Lower lobe of right lung (tissue), 2 donors: Measurements from ENCODE around the gene ISCU. TPM values are rescaled to one million over a fixed set of nuclear protein-coding genes. Genes with fewer than 3 reads are reported as not detected.

ENCODE experiments used
- ATAC-seq, 2 donors: fragments of 200-7000 bp; cut with Tn5 transposase; one replicate each; pipeline ENCODE4 v1.9.1; 2020 to 2022; ENCODE audit warnings: mild to moderate bottlenecking in 2 of 2, moderate library complexity in 2 of 2
- DNase-seq: peaks from one replicate; pipeline ENCODE4 v3.0.0-alpha.2; 2020
- H3K27ac ChIP-seq: fragments of 200-600 bp; one replicate; pipeline ENCODE4 v1.8.0; 2022
- H3K27me3 ChIP-seq: fragments of 200-600 bp; one replicate; pipeline ENCODE4 v1.8.0; 2022; ENCODE audit warnings: low read depth
- H3K36me3 ChIP-seq: fragments of 200-600 bp; one replicate; pipeline ENCODE4 v1.8.0; 2022; ENCODE audit warnings: mild to moderate bottlenecking
- H3K4me1 ChIP-seq: fragments of 200-600 bp; one replicate; pipeline ENCODE4 v1.8.0; 2022
- H3K4me3 ChIP-seq: fragments of 200-600 bp; one replicate; pipeline ENCODE4 v1.8.0; 2022; ENCODE audit warnings: mild to moderate bottlenecking
- H3K9me3 ChIP-seq: fragments of 200-600 bp; one replicate; pipeline ENCODE4 v1.8.0; 2022
- intact Hi-C: fragments of 100-400 bp; cut with DNase I; formaldehyde crosslinking; loops from one replicate; pipeline ENCODE4 v1.11.0; 2022
- total RNA-seq: library from RNA; stranded (reverse); fragmentation: NEBNext Ultra II Directional; extraction: Animal tissue kit (Norgen Biotek cat#: 25700); gene quantifications from one replicate; pipeline ENCODE4 v1.2.1, GENCODE V29; 2021
- TF ChIP-seq, protein P1 (sequence below): fragments of 200-600 bp; IDR thresholded peaks from one replicate; pipeline ENCODE4 v1.8.0; 2022; ENCODE audit warnings: antibody characterized with exemption, mild to moderate bottlenecking
- donor health status: DM: no; HTN: yes; CAD: no; lungs with severe emphysema.

ISCU gene
- total RNA-seq, 1 donor from 2014 or later, result 133 TPM

- ATAC-seq (peak; percentile 38 to 67), DNase-seq (peak; percentile 58)
Observed at GRCh38 chr12:108609537-108610335, 47.3 kb downstream of the ISCU start.

GRCh38 chr12:108610336-108610815, 48.0 kb downstream of the ISCU start:
- H3K27me3 ChIP-seq, result no peaks in the 10 kb centered on the region
- peaks cover 29% of the 10 kb centered on the region for H3K4me1 ChIP-seq
- ATAC-seq, result no peak
- intact Hi-C loops, result no loop called here
- H3K4me3 ChIP-seq, result no peak overlapping the region
- no peaks in the 10 kb centered on the region for H3K9me3 ChIP-seq
- no peaks in the 10 kb centered on the region for H3K36me3 ChIP-seq
- no peak overlapping the region for H3K27ac ChIP-seq
- no peak for DNase-seq
- TF ChIP-seq, protein P1, sequence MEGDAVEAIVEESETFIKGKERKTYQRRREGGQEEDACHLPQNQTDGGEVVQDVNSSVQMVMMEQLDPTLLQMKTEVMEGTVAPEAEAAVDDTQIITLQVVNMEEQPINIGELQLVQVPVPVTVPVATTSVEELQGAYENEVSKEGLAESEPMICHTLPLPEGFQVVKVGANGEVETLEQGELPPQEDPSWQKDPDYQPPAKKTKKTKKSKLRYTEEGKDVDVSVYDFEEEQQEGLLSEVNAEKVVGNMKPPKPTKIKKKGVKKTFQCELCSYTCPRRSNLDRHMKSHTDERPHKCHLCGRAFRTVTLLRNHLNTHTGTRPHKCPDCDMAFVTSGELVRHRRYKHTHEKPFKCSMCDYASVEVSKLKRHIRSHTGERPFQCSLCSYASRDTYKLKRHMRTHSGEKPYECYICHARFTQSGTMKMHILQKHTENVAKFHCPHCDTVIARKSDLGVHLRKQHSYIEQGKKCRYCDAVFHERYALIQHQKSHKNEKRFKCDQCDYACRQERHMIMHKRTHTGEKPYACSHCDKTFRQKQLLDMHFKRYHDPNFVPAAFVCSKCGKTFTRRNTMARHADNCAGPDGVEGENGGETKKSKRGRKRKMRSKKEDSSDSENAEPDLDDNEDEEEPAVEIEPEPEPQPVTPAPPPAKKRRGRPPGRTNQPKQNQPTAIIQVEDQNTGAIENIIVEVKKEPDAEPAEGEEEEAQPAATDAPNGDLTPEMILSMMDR, result no peak

More at GRCh38 chr12:108609537-108610335, 47.3 kb downstream of the ISCU start:
- H3K27ac ChIP-seq, result no peak overlapping the region
- no peak overlapping the region for H3K4me3 ChIP-seq
- no peaks in the 10 kb centered on the region for H3K9me3 ChIP-seq
- TF ChIP-seq, protein P1, result no peak
- H3K27me3 ChIP-seq, result no peaks in the 10 kb centered on the region
- H3K36me3 ChIP-seq, result no peaks in the 10 kb centered on the region
- H3K4me1 ChIP-seq, result peaks cover 29% of the 10 kb centered on the region
- intact Hi-C loops, result no loop called here

DNA sequence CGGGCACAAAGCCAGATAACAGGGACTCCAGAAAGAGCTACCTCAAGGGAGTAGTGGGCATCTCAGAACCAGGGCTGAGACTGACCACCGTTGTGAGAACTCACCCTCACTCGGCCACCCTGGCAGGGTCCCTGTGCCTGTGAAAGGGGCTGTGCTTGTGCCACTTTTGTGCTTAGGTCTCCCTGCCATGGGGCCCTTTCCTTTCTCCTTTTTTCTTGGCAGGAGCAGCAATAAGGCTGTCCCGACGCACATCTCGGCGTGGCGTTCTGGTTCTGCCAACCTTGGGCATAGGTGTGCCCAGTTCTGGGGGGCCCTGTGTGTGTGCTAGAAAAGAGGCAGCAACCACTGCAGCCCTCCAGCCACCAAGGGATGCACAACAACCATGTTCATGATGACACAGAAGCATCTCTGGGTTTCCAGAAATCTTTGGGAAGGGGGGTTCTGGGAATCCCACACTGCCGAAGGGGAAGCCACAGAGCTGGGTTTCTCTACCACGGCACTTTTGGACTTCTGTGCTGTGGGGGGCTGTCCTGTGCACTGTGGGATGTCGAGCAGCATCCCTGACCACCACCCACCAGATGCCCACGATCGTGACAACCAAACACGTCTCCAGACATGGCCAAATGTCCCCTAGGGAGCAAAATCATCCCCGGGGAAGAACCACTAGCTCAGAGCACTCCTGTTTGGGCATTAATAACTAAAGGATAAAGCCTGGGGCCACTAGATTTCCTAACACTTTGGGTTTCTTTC, 48.6 kb downstream of the ISCU start:
- TF ChIP-seq, protein P1, result no peak
- DNase-seq (no peak), ATAC-seq (no peak)
- no peaks in the 10 kb centered on the region for H3K9me3 ChIP-seq
- no peak overlapping the region for H3K4me3 ChIP-seq
- intact Hi-C loops, result no loop called here
- H3K27me3 ChIP-seq, result no peaks in the 10 kb centered on the region
- H3K36me3 ChIP-seq, result no peaks in the 10 kb centered on the region
- H3K4me1 ChIP-seq, result peaks cover 29% of the 10 kb centered on the region
- H3K27ac ChIP-seq, result no peak overlapping the region

- Histone ChIP-seq H3K27me3 (no peaks in the 10 kb centered on the region), H3K27ac (no peak overlapping the region), H3K4me3 (no peak overlapping the region), H3K4me1 (peaks cover 34% of the 10 kb centered on the region), H3K9me3 (no peaks in the 10 kb centered on the region), H3K36me3 (no peaks in the 10 kb centered on the region)
- TF ChIP-seq, protein P1, result peak; percentile 55
- no peak for ATAC-seq
- DNase-seq, result no peak
- intact Hi-C loops, result no loop called here
Observed at GRCh38 chr12:108611884-108612415, 49.6 kb downstream of the ISCU start.

DNA sequence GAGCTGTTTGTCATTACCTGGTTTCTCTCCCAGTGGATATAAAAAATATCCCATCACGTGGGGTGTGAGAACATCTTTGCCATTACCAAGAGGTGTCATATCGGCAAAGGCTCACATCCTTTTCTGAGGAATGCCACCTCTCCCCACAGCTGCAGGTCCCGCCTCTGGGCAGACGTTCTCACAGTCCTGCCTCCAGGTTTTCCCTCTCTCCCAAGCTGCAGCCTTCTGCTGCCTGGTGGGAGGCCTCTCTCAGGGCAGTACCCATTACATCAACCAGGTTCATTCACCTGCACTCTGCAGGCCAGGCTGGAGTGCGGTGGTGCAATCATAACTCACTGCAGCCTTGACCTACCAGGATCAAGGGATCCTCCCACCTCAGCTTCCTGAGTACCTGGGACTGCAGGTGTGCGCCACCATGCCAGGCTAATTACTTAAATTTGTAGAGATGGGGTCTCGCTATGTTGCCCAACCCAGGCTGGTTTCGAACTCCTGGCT, 50.4 kb downstream of the ISCU start:
- TF ChIP-seq, protein P1, result no peak
- Histone ChIP-seq H3K27ac (no peak overlapping the region), H3K36me3 (no peaks in the 10 kb centered on the region), H3K4me1 (peaks cover 43% of the 10 kb centered on the region), H3K9me3 (no peaks in the 10 kb centered on the region), H3K27me3 (no peaks in the 10 kb centered on the region), H3K4me3 (no peak overlapping the region)
- ATAC-seq (no peak), DNase-seq (no peak)
- intact Hi-C loops, result no loop called here
